ENCODE measurements around the gene PDIK1L.
"Not testable (repeated sequence)": the region's sequence is repeated elsewhere in the genome, so short reads cannot be mapped to it uniquely, and the experiment has no call there.

The PDIK1L gene

GRCh38 chr1:26092422-26092821, 19.2 kb upstream of the PDIK1L start:
- no peak overlapping the region for H3K27ac ChIP-seq
- no peak for TF ChIP-seq CTCF (conservative IDR thresholded peaks at IDR 0.05)

GRCh38 chr1:26093569-26093968, 18.1 kb upstream of the PDIK1L start:
- peak overlapping the region; percentile 57; the same call in 1 of the 2 replicates for H3K27ac ChIP-seq

- TF ChIP-seq CTCF (conservative IDR thresholded peaks at IDR 0.05) = no peak
- peak overlapping the region; percentile 57 for H3K27ac ChIP-seq
Observed at GRCh38 chr1:26094076-26094669, 17.5 kb upstream of the PDIK1L start.

DNA sequence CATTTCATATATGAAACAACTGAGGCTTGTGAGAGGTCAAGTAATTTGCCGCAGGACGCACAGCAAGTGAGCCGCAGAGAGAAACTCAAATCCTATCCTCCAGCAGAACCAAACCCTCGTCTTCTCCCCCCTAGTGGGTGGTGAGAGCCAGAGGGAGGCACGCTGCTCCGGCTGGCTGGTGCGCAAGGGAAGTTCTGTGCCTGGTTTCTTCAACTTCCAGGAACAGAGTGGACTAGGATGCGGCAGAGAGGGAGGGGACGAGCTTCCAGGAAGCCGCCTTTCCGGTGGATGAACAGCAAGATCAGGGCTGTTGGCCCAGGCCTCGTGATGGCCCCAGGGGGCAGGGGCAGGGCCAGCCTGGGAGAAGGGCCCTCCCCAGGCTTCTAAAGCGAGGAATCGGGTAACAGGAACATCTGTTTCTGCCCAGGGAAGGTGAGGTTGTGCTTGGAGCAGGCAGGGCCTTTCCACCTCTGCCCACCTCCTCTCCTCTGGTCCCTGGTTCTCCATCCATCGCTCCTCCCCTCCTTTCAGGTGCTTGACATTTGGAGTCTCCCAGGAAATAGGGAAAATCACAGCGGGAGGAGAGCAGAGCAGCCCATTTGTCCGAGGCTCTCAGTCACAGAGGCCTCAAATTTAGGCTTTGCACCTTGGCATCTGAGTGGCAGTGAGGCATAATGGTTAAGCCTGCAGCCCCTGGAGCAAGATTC, 16.8 kb upstream of the PDIK1L start:
- H3K27ac ChIP-seq = peak overlapping the region; percentile 57
- peak; percentile 29 for TF ChIP-seq CTCF (conservative IDR thresholded peaks at IDR 0.05)

DNA sequence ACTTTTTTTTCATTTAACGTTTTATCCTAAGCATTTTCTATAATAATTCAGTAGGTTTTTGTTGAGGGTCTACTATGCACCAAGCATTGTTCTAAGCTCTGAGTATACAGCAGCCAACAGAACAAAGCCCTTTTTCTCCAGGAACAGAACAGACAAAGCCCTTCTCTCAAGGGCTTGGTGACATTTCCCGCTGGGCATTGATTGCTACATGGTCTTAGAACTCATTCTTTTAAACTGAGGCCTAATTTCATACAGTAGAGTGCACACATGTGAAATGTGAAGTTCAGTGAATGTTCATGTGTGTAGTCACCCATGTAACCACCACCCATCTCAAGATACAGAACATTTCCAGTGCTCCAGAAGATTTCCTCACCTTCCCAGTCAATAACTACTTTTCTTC, 15.2 kb upstream of the PDIK1L start:
- no peak for TF ChIP-seq CTCF (conservative IDR thresholded peaks at IDR 0.05)
- no peak overlapping the region for H3K27ac ChIP-seq

DNA sequence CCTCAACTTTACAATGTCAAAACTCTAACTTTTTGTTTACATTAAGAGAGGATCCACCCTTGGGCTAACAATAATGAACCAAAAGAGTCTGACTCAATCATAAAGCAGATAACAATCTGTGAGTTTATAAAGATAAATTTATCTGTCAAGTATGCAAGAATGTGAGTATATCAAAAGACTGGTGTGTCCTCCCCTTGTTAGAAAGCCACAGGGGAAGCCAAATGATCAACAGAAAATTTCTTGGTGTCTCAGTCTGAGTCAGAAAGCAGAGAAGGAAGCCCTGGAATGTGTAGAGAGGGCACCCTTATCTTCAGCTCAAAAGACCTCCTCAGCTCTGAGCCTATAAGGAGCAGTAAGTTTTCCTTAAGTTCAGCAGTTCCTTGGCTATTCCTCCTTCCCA, 13.9 kb upstream of the PDIK1L start:
- no peak for TF ChIP-seq CTCF (conservative IDR thresholded peaks at IDR 0.05)
- H3K27ac ChIP-seq = peak overlapping the region; percentile 43

DNA sequence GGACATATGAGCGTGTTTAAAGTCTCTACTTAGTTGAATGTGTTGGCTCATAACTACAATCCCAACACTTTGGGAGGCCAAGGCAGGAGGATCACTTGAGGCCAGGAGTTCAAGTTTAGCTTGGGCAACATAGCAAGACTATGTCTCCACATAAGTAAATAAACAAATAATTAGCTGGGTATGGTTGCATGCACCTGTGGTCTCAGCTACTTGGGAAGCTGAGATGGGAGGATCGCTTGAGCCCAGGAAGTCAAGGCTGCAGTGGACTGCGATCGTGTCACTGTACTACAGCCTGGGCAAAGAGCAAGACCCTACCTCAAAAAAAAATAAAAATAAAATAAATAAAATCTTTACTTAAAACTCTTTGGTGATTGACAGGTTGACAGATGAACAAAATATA, 13.0 kb upstream of the PDIK1L start:
- no peak for TF ChIP-seq CTCF (conservative IDR thresholded peaks at IDR 0.05)
- peak overlapping the region; percentile 43; the same call in 1 of the 2 replicates for H3K27ac ChIP-seq

GRCh38 chr1:26099780-26100179, 11.8 kb upstream of the PDIK1L start:
- no peak for TF ChIP-seq CTCF (conservative IDR thresholded peaks at IDR 0.05)
- H3K27ac ChIP-seq = no peak overlapping the region

GRCh38 chr1:26100204-26100603, 11.4 kb upstream of the PDIK1L start:
- H3K27ac ChIP-seq = not testable (repeated sequence)
